SH-SY5Y (cell line): Measurements from ENCODE around the gene SREBF1.

Experiments
- GATA2 ChIP-seq: IDR thresholded peaks from 2 replicates; pipeline ENCODE4 v1.6.1; 2011; ENCODE audit warnings: mild to moderate bottlenecking, low read depth, low read length
- GATA3 ChIP-seq: IDR thresholded peaks from 2 replicates; pipeline ENCODE4 v1.6.1; 2011; ENCODE audit warnings: low read depth, mild to moderate bottlenecking, low read length, moderate library complexity

The SREBF1 gene

GRCh38 chr17:17840751-17841591 lies 4.2 kb upstream of the SREBF1 start:
- TF ChIP-seq GATA3 (no peak), GATA2 (no peak)

GRCh38 chr17:17839791-17840707 lies 3.3 kb upstream of the SREBF1 start:
- TF ChIP-seq GATA2: no peak
- TF ChIP-seq GATA3: no peak

GRCh38 chr17:17837966-17838962 lies 1.5 kb upstream of the SREBF1 start:
- TF ChIP-seq GATA2 (no peak), GATA3 (no peak)

GRCh38 chr17:17837380-17837821 lies 615 bp upstream of the SREBF1 start:
- TF ChIP-seq GATA3: no peak
- TF ChIP-seq GATA2: no peak

GRCh38 chr17:17836250-17836817 lies 452 bp downstream of the SREBF1 start:
- TF ChIP-seq GATA2 (no peak), GATA3 (no peak)

- TF ChIP-seq GATA2: no peak
- no peak for TF ChIP-seq GATA3
These were observed 1.2 kb downstream of the SREBF1 start for GRCh38 chr17:17835415-17836249.

- TF ChIP-seq GATA3 (no peak), GATA2 (no peak)
These were observed 1.8 kb downstream of the SREBF1 start for GRCh38 chr17:17834974-17835373.

GRCh38 chr17:17833658-17834357 lies 3.0 kb downstream of the SREBF1 start:
- no peak for TF ChIP-seq GATA2
- TF ChIP-seq GATA3: no peak

- no peak for TF ChIP-seq GATA3
- TF ChIP-seq GATA2: no peak
These were observed 4.8 kb downstream of the SREBF1 start for GRCh38 chr17:17832032-17832363.

GRCh38 chr17:17831208-17832031 lies 5.4 kb downstream of the SREBF1 start:
- TF ChIP-seq GATA3 (no peak), GATA2 (no peak)

- TF ChIP-seq GATA3 (no peak), GATA2 (no peak)
These were observed 6.0 kb downstream of the SREBF1 start for GRCh38 chr17:17830740-17831207.
